Stimulated activated CD8-positive, alpha-beta memory T cell treated with anti-CD3 and anti-CD28 coated beads, Interleukin-2, amount 100 ng/mL, for 1 hour (primary cell): ENCODE measurements around the gene ANO2.
"Not testable (repeated sequence)": the region's sequence is repeated elsewhere in the genome, so short reads cannot be mapped to it uniquely, and the experiment has no call there.

Experiments used
- DNase-seq, 2 donors: peaks; one replicate each; pipeline ENCODE4 v3.0.0-alpha.2; 2020; ENCODE audit warnings: low read depth in 2 of 2

The ANO2 gene

GRCh38 chr12:5818877-5819276, 126.2 kb downstream of the ANO2 start:
- DNase-seq: not testable (repeated sequence)

GRCh38 chr12:5817246-5817645, 127.8 kb downstream of the ANO2 start:
- no peak for DNase-seq

- DNase-seq: no peak
These were observed 135.5 kb downstream of the ANO2 start for GRCh38 chr12:5809586-5809985.

GRCh38 chr12:5808981-5809380, 136.1 kb downstream of the ANO2 start:
- DNase-seq: no peak

GRCh38 chr12:5807514-5808219, 137.4 kb downstream of the ANO2 start:
- no peak for DNase-seq

- no peak for DNase-seq
These were observed 138.0 kb downstream of the ANO2 start for GRCh38 chr12:5807090-5807414.

- no peak for DNase-seq
These were observed 138.5 kb downstream of the ANO2 start for GRCh38 chr12:5806371-5807089.

GRCh38 chr12:5803532-5803931, 141.5 kb downstream of the ANO2 start:
- DNase-seq: no peak

- DNase-seq: no peak
These were observed 146.6 kb downstream of the ANO2 start for GRCh38 chr12:5798242-5799015.

- no peak for DNase-seq
These were observed 147.4 kb downstream of the ANO2 start for GRCh38 chr12:5797661-5798060.

- DNase-seq: no peak
These were observed 148.2 kb downstream of the ANO2 start for GRCh38 chr12:5796959-5797225.

- DNase-seq: no peak
These were observed 148.7 kb downstream of the ANO2 start for GRCh38 chr12:5796171-5796958.

GRCh38 chr12:5794156-5794555, 150.9 kb downstream of the ANO2 start:
- DNase-seq: no peak

- DNase-seq: no peak
These were observed 152.7 kb downstream of the ANO2 start for GRCh38 chr12:5792343-5792742.

GRCh38 chr12:5789469-5789968, 155.5 kb downstream of the ANO2 start:
- DNase-seq: no peak

GRCh38 chr12:5787828-5788227, 157.2 kb downstream of the ANO2 start:
- no peak for DNase-seq

GRCh38 chr12:5785601-5786000, 159.5 kb downstream of the ANO2 start:
- DNase-seq: no peak

- DNase-seq: no peak
These were observed 160.5 kb downstream of the ANO2 start for GRCh38 chr12:5784462-5785130.

- DNase-seq: no peak
These were observed 161.7 kb downstream of the ANO2 start for GRCh38 chr12:5783289-5783920.

- no peak for DNase-seq
These were observed 164.5 kb downstream of the ANO2 start for GRCh38 chr12:5780536-5780935.

GRCh38 chr12:5779401-5779800, 165.7 kb downstream of the ANO2 start:
- DNase-seq: no peak
